Testis (tissue), 2 donors: ENCODE data around the gene DOHH.

Experiments used
- POLR2A ChIP-seq: fragments of 450-650 bp; IDR thresholded peaks from one replicate; pipeline ENCODE4 v1.6.1; 2017; ENCODE audit warnings: antibody characterized with exemption, mild to moderate bottlenecking, moderate library complexity
- TF ChIP-seq, protein P1 (sequence below), 3 experiments: fragments of 450-650 bp in 2 of 3; fragments of 200-600 bp in 1 of 3; sonication (generic) in 1 of 3; IDR thresholded peaks; one replicate each; pipeline ENCODE4 v1.5.1; 2016 to 2019; ENCODE audit warnings: antibody characterized with exemption in 3 of 3, mild to moderate bottlenecking in 2 of 3, moderate library complexity in 1 of 3

- TF ChIP-seq, protein P1, sequence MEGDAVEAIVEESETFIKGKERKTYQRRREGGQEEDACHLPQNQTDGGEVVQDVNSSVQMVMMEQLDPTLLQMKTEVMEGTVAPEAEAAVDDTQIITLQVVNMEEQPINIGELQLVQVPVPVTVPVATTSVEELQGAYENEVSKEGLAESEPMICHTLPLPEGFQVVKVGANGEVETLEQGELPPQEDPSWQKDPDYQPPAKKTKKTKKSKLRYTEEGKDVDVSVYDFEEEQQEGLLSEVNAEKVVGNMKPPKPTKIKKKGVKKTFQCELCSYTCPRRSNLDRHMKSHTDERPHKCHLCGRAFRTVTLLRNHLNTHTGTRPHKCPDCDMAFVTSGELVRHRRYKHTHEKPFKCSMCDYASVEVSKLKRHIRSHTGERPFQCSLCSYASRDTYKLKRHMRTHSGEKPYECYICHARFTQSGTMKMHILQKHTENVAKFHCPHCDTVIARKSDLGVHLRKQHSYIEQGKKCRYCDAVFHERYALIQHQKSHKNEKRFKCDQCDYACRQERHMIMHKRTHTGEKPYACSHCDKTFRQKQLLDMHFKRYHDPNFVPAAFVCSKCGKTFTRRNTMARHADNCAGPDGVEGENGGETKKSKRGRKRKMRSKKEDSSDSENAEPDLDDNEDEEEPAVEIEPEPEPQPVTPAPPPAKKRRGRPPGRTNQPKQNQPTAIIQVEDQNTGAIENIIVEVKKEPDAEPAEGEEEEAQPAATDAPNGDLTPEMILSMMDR (IDR thresholded peaks at IDR 0.05): no peak
- no peak for TF ChIP-seq POLR2A
Observed at GRCh38 chr19:3442487-3443071, 57.9 kb downstream of the DOHH start.
